IMR-90 (cell line): ENCODE data around the gene SLC47A2. TPM values are rescaled to one million over a fixed set of nuclear protein-coding genes. Genes with fewer than 3 reads are reported as not detected.

Experiments
- BHLHE40 ChIP-seq: fragments of 150-350 bp; IDR thresholded peaks from 2 replicates; pipeline ENCODE4 v1.6.1; 2016; ENCODE audit warnings: mild to moderate bottlenecking, low read depth, low read length
- CEBPB ChIP-seq: IDR thresholded peaks from 2 replicates; pipeline ENCODE4 v1.6.1; 2012; ENCODE audit warnings: low read depth, low read length, improper control_type of control experiment
- polyA plus RNA-seq, 3 experiments: library from polyadenylated mRNA; depleted of rRNA; stranded (reverse); fragments of >200 nt; gene quantifications; 2 replicates each; pipeline ENCODE4 v1.2.3, GENCODE V29; 2012; ENCODE audit warnings: low replicate concordance in 1 of 3
- total RNA-seq: library from RNA; depleted of rRNA; stranded (reverse); fragments of >200 nt; gene quantifications from 2 replicates; pipeline ENCODE4 v1.2.3, GENCODE V29; 2012
- TF ChIP-seq, protein P1 (sequence below): conservative IDR thresholded peaks from 2 replicates; pipeline ENCODE4 v1.5.1; 2012; ENCODE audit warnings: mild to moderate bottlenecking, low read depth, low read length, improper control_type of control experiment

SLC47A2 gene
- total and polyA plus RNA-seq, 2 of the 4 experiments (the other 2 are of a cell fraction) = not detected

DNA sequence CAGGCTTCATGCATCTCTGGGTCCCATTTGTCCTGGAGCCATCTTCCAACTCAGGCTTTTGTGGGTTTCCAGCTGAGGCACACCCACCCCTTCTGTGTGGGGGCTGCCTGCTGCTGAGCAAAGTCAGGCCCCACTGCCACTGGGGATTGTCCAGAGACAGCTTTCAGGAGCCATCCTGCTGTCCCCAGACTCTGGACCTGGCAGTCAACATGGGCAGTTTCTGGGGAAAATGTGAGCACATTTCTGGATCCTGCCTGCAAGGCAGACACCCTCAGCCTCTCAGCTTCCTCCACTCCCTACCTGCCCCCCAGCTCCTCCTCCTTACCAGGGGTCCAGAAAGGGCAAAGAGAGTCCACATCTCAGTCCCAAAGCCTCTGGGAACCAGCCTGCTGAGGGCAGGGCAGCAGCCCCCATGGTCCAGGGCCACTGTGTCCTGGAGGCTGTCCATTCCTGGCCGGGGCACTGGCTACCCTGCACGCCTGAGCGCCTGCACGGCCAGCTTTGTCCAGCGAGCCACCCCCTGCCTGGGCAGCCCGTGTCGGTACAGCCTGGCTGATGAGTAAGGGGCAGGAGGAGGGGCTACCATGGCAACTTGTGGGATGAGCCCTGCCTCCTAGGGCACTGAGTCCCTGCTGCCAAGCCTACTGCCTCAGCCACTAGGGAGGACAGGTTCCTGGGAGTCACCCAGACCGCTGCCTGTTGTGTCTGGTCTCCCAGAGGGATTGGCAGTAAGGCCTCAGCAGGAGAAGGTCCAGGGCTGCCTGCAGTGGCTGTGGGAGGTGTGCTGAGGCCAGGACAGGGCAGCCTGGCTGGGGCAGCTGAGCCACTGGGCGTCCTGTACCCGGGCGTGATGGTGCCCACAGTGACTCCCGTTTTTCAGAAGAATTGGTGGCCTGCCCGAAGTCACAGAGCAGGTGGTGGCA is at the start of gene SLC47A2 (continued):
- TF ChIP-seq, protein P1, sequence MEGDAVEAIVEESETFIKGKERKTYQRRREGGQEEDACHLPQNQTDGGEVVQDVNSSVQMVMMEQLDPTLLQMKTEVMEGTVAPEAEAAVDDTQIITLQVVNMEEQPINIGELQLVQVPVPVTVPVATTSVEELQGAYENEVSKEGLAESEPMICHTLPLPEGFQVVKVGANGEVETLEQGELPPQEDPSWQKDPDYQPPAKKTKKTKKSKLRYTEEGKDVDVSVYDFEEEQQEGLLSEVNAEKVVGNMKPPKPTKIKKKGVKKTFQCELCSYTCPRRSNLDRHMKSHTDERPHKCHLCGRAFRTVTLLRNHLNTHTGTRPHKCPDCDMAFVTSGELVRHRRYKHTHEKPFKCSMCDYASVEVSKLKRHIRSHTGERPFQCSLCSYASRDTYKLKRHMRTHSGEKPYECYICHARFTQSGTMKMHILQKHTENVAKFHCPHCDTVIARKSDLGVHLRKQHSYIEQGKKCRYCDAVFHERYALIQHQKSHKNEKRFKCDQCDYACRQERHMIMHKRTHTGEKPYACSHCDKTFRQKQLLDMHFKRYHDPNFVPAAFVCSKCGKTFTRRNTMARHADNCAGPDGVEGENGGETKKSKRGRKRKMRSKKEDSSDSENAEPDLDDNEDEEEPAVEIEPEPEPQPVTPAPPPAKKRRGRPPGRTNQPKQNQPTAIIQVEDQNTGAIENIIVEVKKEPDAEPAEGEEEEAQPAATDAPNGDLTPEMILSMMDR = no peak
- TF ChIP-seq BHLHE40 = no peak
- TF ChIP-seq CEBPB = no peak
